ENCODE data around the gene VGLL4.

VGLL4 gene

DNA sequence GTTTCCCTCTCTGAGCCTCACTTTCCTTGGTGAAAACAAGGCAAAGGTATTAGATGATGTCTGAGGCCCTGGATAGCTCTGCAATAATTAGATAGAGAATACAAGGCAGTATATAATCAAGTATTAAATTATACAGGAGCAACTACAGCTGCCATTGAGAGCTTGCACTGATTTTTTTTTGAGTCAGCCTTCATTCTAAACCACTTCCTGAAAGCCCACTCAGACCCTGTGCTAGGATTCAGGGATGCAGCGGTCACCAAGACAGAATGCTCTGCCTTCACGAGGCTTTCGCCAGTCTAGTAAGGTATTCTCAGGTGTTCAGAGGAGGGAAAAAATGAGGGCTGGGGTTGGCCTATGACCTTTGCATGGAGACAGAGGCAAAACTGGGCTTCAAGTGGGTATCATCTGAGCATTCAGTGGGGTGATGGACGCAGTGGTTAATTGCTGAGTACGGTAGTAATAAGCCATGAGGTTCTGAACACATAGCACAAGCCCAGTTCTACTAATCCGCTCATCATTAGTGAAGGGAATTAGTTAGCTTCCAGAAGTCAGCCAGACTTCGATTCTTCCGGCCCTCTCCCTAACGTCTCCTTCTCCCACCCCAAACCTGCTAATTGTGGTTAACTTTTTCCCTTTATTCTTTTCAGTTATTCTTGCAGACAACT lies 3.6 kb downstream of the VGLL4 start:
- peaks cover 4% of the 10 kb centered on the region for H3K4me1 ChIP-seq (ENCODE audit: insufficient read depth, insufficient read length)
- no peak overlapping the region for H3K4me3 ChIP-seq (ENCODE audit: insufficient read length, low read depth)
- DNase-seq (ENCODE audit: low read depth, low spot score), result no peak
- H3K9me3 ChIP-seq (ENCODE audit: insufficient read depth, low read length), result no peaks in the 10 kb centered on the region
- no peak overlapping the region for H3K9ac ChIP-seq (ENCODE audit: insufficient read length, low read depth)
- H3K36me3 ChIP-seq (ENCODE audit: insufficient read depth, insufficient read length, low read length), result peaks cover 9% of the 10 kb centered on the region
- no peaks in the 10 kb centered on the region for H3K27me3 ChIP-seq (ENCODE audit: insufficient read depth, insufficient read length)
- TF ChIP-seq YY1 (IDR thresholded peaks at IDR 0.05; ENCODE audit: insufficient read depth, insufficient read length), result no peak
- TF ChIP-seq ZNF274 (IDR thresholded peaks at IDR 0.05; ENCODE audit: low read depth, low read length), result no peak
- no peak for TF ChIP-seq SUZ12 (IDR thresholded peaks at IDR 0.05; ENCODE audit: extremely low read depth, insufficient read depth, insufficient read length)

DNA sequence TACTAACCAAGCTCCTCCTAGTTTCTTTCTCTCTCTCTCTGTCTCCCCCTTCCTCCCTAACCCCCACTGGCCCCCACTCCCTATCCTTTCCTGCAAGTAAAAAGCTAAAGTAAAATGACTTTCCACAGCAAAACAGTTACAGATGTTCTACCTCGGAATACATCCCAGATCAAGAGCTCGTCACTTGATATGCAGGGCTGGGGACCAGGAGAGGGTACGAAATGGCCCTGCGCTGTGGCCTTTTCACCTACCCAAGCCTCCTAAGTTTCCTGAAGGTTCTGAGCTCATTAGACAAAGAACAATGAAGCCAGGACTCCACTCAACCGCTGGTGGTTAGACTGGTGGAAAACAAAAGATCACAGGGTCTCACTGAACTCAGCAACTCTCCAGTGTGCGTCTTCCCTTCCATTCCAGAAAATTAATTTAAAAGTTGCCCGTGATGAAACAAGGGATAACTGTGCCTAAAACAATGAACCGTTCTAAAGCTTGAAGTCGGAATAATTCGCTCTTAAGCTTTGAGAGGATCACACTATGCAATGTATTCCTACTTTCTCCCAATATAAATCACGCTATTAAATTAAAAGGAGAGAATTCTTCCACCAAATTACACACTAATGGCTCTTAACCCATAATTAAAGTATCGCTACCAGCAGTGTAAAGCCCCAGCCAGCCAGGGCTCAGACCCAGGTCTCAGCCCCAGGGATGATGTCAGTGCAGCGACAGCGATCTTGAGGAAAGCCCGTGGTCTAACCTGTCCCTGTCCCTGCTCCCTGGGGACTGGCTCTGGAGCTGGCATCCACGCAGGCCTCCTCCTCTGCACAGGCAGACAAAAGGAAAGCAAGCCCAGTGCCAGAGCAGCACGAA lies 5.0 kb downstream of the VGLL4 start:
- no peak for DNase-seq (ENCODE audit: low read depth, low spot score)
- no peak overlapping the region for H3K9ac ChIP-seq (ENCODE audit: insufficient read length, low read depth)
- H3K4me1 ChIP-seq (ENCODE audit: insufficient read depth, insufficient read length), result peaks cover 4% of the 10 kb centered on the region
- no peaks in the 10 kb centered on the region for H3K27me3 ChIP-seq (ENCODE audit: insufficient read depth, insufficient read length)
- H3K9me3 ChIP-seq (ENCODE audit: insufficient read depth, low read length), result no peaks in the 10 kb centered on the region
- no peak for TF ChIP-seq SUZ12 (IDR thresholded peaks at IDR 0.05; ENCODE audit: extremely low read depth, insufficient read depth, insufficient read length)
- TF ChIP-seq YY1 (IDR thresholded peaks at IDR 0.05; ENCODE audit: insufficient read depth, insufficient read length), result no peak
- TF ChIP-seq ZNF274 (IDR thresholded peaks at IDR 0.05; ENCODE audit: low read depth, low read length), result no peak
- no peak overlapping the region for H3K4me3 ChIP-seq (ENCODE audit: insufficient read length, low read depth)
- H3K36me3 ChIP-seq (ENCODE audit: insufficient read depth, insufficient read length, low read length), result peaks cover 9% of the 10 kb centered on the region

DNA sequence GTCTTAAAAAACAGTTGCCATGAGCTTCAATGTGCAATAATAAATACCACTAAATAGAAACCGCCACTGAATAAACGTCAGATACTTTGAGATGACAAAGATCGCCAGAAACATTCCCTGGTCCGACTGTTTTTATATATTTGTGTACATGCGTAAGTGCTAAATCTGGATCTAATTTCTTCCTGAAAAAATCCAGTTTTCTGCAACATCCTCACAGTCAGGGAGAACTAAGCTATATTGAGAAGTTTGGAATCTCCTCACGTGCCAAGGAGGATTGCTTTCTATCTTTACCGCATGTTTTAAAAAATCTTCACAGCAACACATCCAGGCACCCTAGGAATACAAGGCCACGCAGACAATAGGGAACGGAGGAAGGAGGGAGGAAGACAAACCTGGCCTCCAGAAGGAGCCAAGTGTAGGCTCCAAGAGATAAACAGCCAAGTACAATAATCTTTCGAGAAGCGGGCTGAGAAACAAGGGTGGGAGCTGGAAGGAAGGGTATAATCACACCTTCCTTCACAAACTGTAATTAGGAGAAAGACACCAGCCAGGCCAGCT lies 5.7 kb downstream of the VGLL4 start:
- Histone ChIP-seq H3K9me3 (ENCODE audit: insufficient read depth, low read length) (no peaks in the 10 kb centered on the region), H3K9ac (ENCODE audit: insufficient read length, low read depth) (no peak overlapping the region), H3K27me3 (ENCODE audit: insufficient read depth, insufficient read length) (no peaks in the 10 kb centered on the region), H3K4me3 (ENCODE audit: insufficient read length, low read depth) (no peak overlapping the region), H3K4me1 (ENCODE audit: insufficient read depth, insufficient read length) (peaks cover 4% of the 10 kb centered on the region), H3K36me3 (ENCODE audit: insufficient read depth, insufficient read length, low read length) (peaks cover 12% of the 10 kb centered on the region)
- no peak for DNase-seq (ENCODE audit: low read depth, low spot score)
- no peak for TF ChIP-seq ZNF274 (IDR thresholded peaks at IDR 0.05; ENCODE audit: low read depth, low read length)
- no peak for TF ChIP-seq SUZ12 (IDR thresholded peaks at IDR 0.05; ENCODE audit: extremely low read depth, insufficient read depth, insufficient read length)
- no peak for TF ChIP-seq YY1 (IDR thresholded peaks at IDR 0.05; ENCODE audit: insufficient read depth, insufficient read length)

DNA sequence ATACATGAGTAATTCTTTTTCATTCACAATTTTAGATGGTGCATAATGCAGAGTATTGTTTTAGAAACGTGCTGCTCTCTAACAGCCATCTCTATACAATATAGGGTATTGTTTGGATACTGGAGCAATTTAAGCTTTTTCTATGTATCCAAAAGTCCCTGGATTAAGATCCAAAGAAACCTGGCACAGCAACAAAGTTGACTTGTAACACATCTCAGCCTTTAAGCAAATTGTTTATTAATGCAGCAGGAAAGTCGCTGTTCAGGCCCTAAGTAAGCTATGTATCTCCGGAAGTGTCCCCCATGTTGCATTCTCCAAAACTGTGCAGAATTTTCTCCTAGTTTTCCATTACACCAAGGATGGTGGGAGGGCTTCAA lies 7.3 kb downstream of the VGLL4 start:
- H3K4me1 ChIP-seq (ENCODE audit: insufficient read depth, insufficient read length), result peaks cover 4% of the 10 kb centered on the region
- no peaks in the 10 kb centered on the region for H3K9me3 ChIP-seq (ENCODE audit: insufficient read depth, low read length)
- TF ChIP-seq ZNF274 (IDR thresholded peaks at IDR 0.05; ENCODE audit: low read depth, low read length), result no peak
- no peak for TF ChIP-seq SUZ12 (IDR thresholded peaks at IDR 0.05; ENCODE audit: extremely low read depth, insufficient read depth, insufficient read length)
- no peak for TF ChIP-seq YY1 (IDR thresholded peaks at IDR 0.05; ENCODE audit: insufficient read depth, insufficient read length)
- DNase-seq (ENCODE audit: low read depth, low spot score), result no peak
- H3K27me3 ChIP-seq (ENCODE audit: insufficient read depth, insufficient read length), result no peaks in the 10 kb centered on the region
- no peak overlapping the region for H3K9ac ChIP-seq (ENCODE audit: insufficient read length, low read depth)
- H3K4me3 ChIP-seq (ENCODE audit: insufficient read length, low read depth), result no peak overlapping the region
- H3K36me3 ChIP-seq (ENCODE audit: insufficient read depth, insufficient read length, low read length), result peaks cover 12% of the 10 kb centered on the region

DNA sequence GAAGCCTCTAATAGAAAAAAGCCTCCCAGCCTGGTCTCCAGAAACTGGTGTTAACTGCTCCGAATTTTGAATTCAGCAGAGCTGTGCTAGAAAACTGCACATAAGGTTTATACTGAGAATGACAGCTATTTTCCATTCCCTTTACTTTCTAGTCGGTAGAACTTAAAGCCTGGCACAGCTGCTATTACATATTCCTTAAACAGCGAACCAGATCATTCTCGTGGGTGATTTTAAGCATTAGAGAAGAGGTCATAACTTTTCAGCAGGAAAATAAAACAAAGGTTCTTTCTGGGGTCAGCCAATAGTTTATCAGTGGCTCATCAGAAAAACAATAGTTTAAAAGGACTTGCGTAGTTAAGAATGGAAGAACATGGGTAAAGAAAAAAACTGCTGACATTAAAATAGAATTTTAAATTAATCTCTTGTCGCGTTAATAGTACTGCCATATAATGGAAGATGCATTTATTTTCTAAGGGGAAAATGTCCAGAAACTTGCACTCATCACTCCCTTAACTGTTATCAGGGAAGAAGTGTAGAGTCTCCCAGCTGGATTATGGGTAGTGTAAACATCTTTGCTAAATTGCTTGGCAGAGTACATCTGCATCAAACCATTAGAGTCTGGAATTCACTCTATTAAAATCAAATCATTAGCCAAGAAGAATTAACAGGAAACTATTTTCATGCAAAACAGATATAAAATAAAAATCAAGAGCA lies 7.9 kb downstream of the VGLL4 start:
- H3K4me3 ChIP-seq (ENCODE audit: insufficient read length, low read depth), result no peak overlapping the region
- H3K4me1 ChIP-seq (ENCODE audit: insufficient read depth, insufficient read length), result peaks cover 4% of the 10 kb centered on the region
- no peak for TF ChIP-seq YY1 (IDR thresholded peaks at IDR 0.05; ENCODE audit: insufficient read depth, insufficient read length)
- no peak for TF ChIP-seq SUZ12 (IDR thresholded peaks at IDR 0.05; ENCODE audit: extremely low read depth, insufficient read depth, insufficient read length)
- no peak for TF ChIP-seq ZNF274 (IDR thresholded peaks at IDR 0.05; ENCODE audit: low read depth, low read length)
- peaks cover 12% of the 10 kb centered on the region for H3K36me3 ChIP-seq (ENCODE audit: insufficient read depth, insufficient read length, low read length)
- H3K27me3 ChIP-seq (ENCODE audit: insufficient read depth, insufficient read length), result no peaks in the 10 kb centered on the region
- no peak overlapping the region for H3K9ac ChIP-seq (ENCODE audit: insufficient read length, low read depth)
- no peaks in the 10 kb centered on the region for H3K9me3 ChIP-seq (ENCODE audit: insufficient read depth, low read length)
- DNase-seq (ENCODE audit: low read depth, low spot score), result no peak

DNA sequence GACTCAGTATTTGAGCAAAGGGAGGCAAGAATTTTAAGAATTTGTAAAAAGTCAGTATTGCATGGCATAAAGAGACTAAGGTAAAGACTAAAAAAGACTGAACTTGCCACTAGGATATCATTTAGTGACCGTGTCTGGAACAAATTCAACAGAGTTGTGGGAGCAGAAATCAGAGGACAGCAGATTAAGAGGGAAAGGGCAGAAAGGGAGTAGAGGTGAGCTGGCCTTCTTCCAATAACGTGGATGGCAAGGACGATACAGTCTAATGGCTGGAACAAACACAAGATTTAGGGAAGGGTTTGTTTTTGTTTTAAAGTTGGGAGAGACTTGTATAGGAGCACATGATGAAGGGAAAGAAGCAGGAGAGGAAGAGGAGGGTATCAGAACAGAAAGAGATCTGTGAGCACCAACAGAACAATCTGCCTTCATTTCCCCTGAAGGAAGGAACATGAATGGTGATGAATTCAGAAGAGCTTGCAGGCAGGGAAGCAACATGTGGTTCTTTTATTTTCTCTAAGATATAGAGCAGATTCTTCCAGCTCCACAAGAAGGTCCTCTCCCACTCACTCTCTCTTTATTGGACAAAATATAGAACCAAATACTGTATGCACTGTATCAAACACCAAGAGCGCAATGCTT lies 8.6 kb downstream of the VGLL4 start:
- Histone ChIP-seq H3K9ac (ENCODE audit: insufficient read length, low read depth) (no peak overlapping the region), H3K4me1 (ENCODE audit: insufficient read depth, insufficient read length) (peaks cover 4% of the 10 kb centered on the region), H3K4me3 (ENCODE audit: insufficient read length, low read depth) (no peak overlapping the region), H3K27me3 (ENCODE audit: insufficient read depth, insufficient read length) (no peaks in the 10 kb centered on the region), H3K9me3 (ENCODE audit: insufficient read depth, low read length) (no peaks in the 10 kb centered on the region), H3K36me3 (ENCODE audit: insufficient read depth, insufficient read length, low read length) (peaks cover 10% of the 10 kb centered on the region)
- TF ChIP-seq YY1 (IDR thresholded peaks at IDR 0.05; ENCODE audit: insufficient read depth, insufficient read length) (no peak), SUZ12 (IDR thresholded peaks at IDR 0.05; ENCODE audit: extremely low read depth, insufficient read depth, insufficient read length) (no peak), ZNF274 (IDR thresholded peaks at IDR 0.05; ENCODE audit: low read depth, low read length) (no peak)
- no peak for DNase-seq (ENCODE audit: low read depth, low spot score)
